Spinal cord (tissue), 10 donors: Measurements from ENCODE around the gene SPECC1L. TPM values are rescaled to one million over a fixed set of nuclear protein-coding genes. Genes with fewer than 3 reads are reported as not detected.
"Not testable (repeated sequence)": the region's sequence is repeated elsewhere in the genome, so short reads cannot be mapped to it uniquely, and the experiment has no call there.

ENCODE experiments used
- DNase-seq, 6 donors: peaks; one replicate each; pipeline versions ENCODE4 v3.0.0 to v3.0.0-alpha.2; 2013 to 2015; ENCODE audit warnings: low spot score in 6 of 6, low read depth in 4 of 6
- H3K27ac ChIP-seq: one replicate; pipeline ENCODE4 v1.5.1; 2013; ENCODE audit warnings: low read depth, low read length, control low read depth
- H3K27me3 ChIP-seq: one replicate; pipeline ENCODE4 v1.6.1; 2013; ENCODE audit warnings: low read length; ENCODE audit not compliant: control insufficient read depth, insufficient read depth
- H3K36me3 ChIP-seq: one replicate; pipeline ENCODE4 v1.6.1; 2013; ENCODE audit warnings: low read length; ENCODE audit not compliant: control insufficient read depth, insufficient read depth
- H3K4me1 ChIP-seq: one replicate; pipeline ENCODE4 v1.6.1; 2013; ENCODE audit warnings: low read length; ENCODE audit not compliant: control insufficient read depth, insufficient read depth
- H3K4me3 ChIP-seq: one replicate; pipeline ENCODE4 v1.5.1; 2013; ENCODE audit warnings: low read depth, low read length, control low read depth
- H3K9me3 ChIP-seq: one replicate; pipeline ENCODE4 v1.6.1; 2013; ENCODE audit warnings: low read length; ENCODE audit not compliant: control insufficient read depth, insufficient read depth
- WGBS: methylation state at CpG from one replicate; pipeline ENCODE4 v1.1.5; 2013; ENCODE audit warnings: missing lambda C conversion rate; ENCODE audit not compliant: insufficient coverage; 5-methylcytosine and 5-hydroxymethylcytosine counted together
- polyA plus RNA-seq, 2 donors: library from polyadenylated mRNA; unstranded; fragments of 120-200 nt; gene quantifications; one replicate each; pipeline ENCODE4 v1.2.1, GENCODE V29; 2013; ENCODE audit not compliant: insufficient read length in 2 of 2
- total RNA-seq, 2 donors: library from RNA; depleted of rRNA in 1 of 2; stranded (reverse); fragments of 120-200 nt in 1 of 2; fragments of >200 nt in 1 of 2; gene quantifications; one replicate each; pipeline versions ENCODE4 v1.2.3 to v1.2.4, GENCODE V29; 2013 to 2014
- donor health status: healthy.

SPECC1L gene
- total and polyA plus RNA-seq, 4 donors: 37.0 to 50.5 (median 38.6) TPM

GRCh38 chr22:24315367-24315966 lies 44.8 kb downstream of the SPECC1L start:
- no peaks in the 10 kb centered on the region for H3K27me3 ChIP-seq
- H3K4me1 ChIP-seq: no peaks in the 10 kb centered on the region
- H3K4me3 ChIP-seq: no peak overlapping the region
- peaks cover 24% of the 10 kb centered on the region for H3K36me3 ChIP-seq
- H3K27ac ChIP-seq: no peak overlapping the region
- no peaks in the 10 kb centered on the region for H3K9me3 ChIP-seq
- WGBS: 88% methylated on average over 1 of the region's 2 CpGs
- DNase-seq: no peak

- WGBS: no CpG with 5 or more reads among the region's 6 CpGs
- peaks cover 24% of the 10 kb centered on the region for H3K36me3 ChIP-seq
- not testable (repeated sequence) for DNase-seq, H3K27me3 ChIP-seq, H3K4me1 ChIP-seq, H3K27ac ChIP-seq, H3K4me3 ChIP-seq, H3K9me3 ChIP-seq
Observed at GRCh38 chr22:24316264-24316663, 45.6 kb downstream of the SPECC1L start.

- not testable (repeated sequence) for H3K4me3 ChIP-seq, DNase-seq, H3K9me3 ChIP-seq, H3K4me1 ChIP-seq, H3K27me3 ChIP-seq, H3K27ac ChIP-seq
- WGBS: 100% methylated on average over 1 of the region's 30 CpGs
- peaks cover 29% of the 10 kb centered on the region for H3K36me3 ChIP-seq
Observed at GRCh38 chr22:24317511-24317910, 46.9 kb downstream of the SPECC1L start.

GRCh38 chr22:24319451-24319850 lies 48.8 kb downstream of the SPECC1L start:
- no peaks in the 10 kb centered on the region for H3K4me1 ChIP-seq
- no peak overlapping the region for H3K4me3 ChIP-seq
- no peaks in the 10 kb centered on the region for H3K27me3 ChIP-seq
- peaks cover 28% of the 10 kb centered on the region for H3K36me3 ChIP-seq
- no peaks in the 10 kb centered on the region for H3K9me3 ChIP-seq
- DNase-seq: no peak
- H3K27ac ChIP-seq: no peak overlapping the region
- 88% methylated on average over 3 of the region's 3 CpGs for WGBS

GRCh38 chr22:24321999-24322398 lies 51.4 kb downstream of the SPECC1L start:
- H3K4me3 ChIP-seq: no peak overlapping the region
- H3K27ac ChIP-seq: no peak overlapping the region
- 71% methylated on average over 12 of the region's 13 CpGs for WGBS
- no peaks in the 10 kb centered on the region for H3K9me3 ChIP-seq
- DNase-seq: peak in 1 of 6 donors; percentile 14
- H3K27me3 ChIP-seq: no peaks in the 10 kb centered on the region
- peaks cover 31% of the 10 kb centered on the region for H3K36me3 ChIP-seq
- H3K4me1 ChIP-seq: no peaks in the 10 kb centered on the region

- H3K27ac ChIP-seq: no peak overlapping the region
- no peak overlapping the region for H3K4me3 ChIP-seq
- no peaks in the 10 kb centered on the region for H3K9me3 ChIP-seq
- H3K27me3 ChIP-seq: no peaks in the 10 kb centered on the region
- no peaks in the 10 kb centered on the region for H3K4me1 ChIP-seq
- WGBS: 57% methylated on average over 6 of the region's 6 CpGs
- DNase-seq: peak in 1 of 6 donors; percentile 12
- H3K36me3 ChIP-seq: peaks cover 31% of the 10 kb centered on the region
Observed at GRCh38 chr22:24322522-24322921, 51.9 kb downstream of the SPECC1L start.

- no CpG with 5 or more reads among the region's 2 CpGs for WGBS
- no peak overlapping the region for H3K27ac ChIP-seq
- H3K9me3 ChIP-seq: no peaks in the 10 kb centered on the region
- no peak for DNase-seq
- H3K27me3 ChIP-seq: no peaks in the 10 kb centered on the region
- no peak overlapping the region for H3K4me3 ChIP-seq
- no peaks in the 10 kb centered on the region for H3K4me1 ChIP-seq
- peaks cover 24% of the 10 kb centered on the region for H3K36me3 ChIP-seq
Observed at GRCh38 chr22:24323233-24323632, 52.6 kb downstream of the SPECC1L start.

- Histone ChIP-seq H3K36me3 (peaks cover 19% of the 10 kb centered on the region), H3K4me3 (no peak overlapping the region), H3K27ac (no peak overlapping the region), H3K27me3 (no peaks in the 10 kb centered on the region), H3K4me1 (no peaks in the 10 kb centered on the region), H3K9me3 (no peaks in the 10 kb centered on the region)
- no peak for DNase-seq
- WGBS: 40% methylated on average over 1 of the region's 3 CpGs
Observed at GRCh38 chr22:24323695-24324094, 53.1 kb downstream of the SPECC1L start.

GRCh38 chr22:24324137-24324536 lies 53.5 kb downstream of the SPECC1L start:
- no peak for DNase-seq

GRCh38 chr22:24325105-24325757 lies 54.6 kb downstream of the SPECC1L start:
- WGBS: 100% methylated on average over 1 of the region's 5 CpGs
- DNase-seq: peak in 4 of 6 donors; percentile 39 to 85 (median 62)
- Histone ChIP-seq H3K4me3 (no peak overlapping the region), H3K27me3 (no peaks in the 10 kb centered on the region), H3K9me3 (no peaks in the 10 kb centered on the region), H3K27ac (no peak overlapping the region), H3K36me3 (peaks cover 19% of the 10 kb centered on the region), H3K4me1 (peaks cover 2% of the 10 kb centered on the region)

More at GRCh38 chr22:24324137-24324536, 53.5 kb downstream of the SPECC1L start:
- WGBS: 90% methylated on average over 4 of the region's 8 CpGs
- Histone ChIP-seq H3K36me3 (peaks cover 18% of the 10 kb centered on the region), H3K27me3 (no peaks in the 10 kb centered on the region), H3K9me3 (no peaks in the 10 kb centered on the region), H3K27ac (no peak overlapping the region), H3K4me1 (no peaks in the 10 kb centered on the region), H3K4me3 (no peak overlapping the region)
